Measurements from ENCODE around the gene ZBTB16.

ZBTB16 gene

GRCh38 chr11:114221037-114221436, 161.5 kb downstream of the ZBTB16 start:
- no peak for DNase-seq

- no peak for DNase-seq
These were observed 166.2 kb downstream of the ZBTB16 start for GRCh38 chr11:114225661-114226060.

- no peak for DNase-seq
These were observed 166.8 kb downstream of the ZBTB16 start for GRCh38 chr11:114226356-114226755.

GRCh38 chr11:114228435-114229411, 169.2 kb downstream of the ZBTB16 start:
- DNase-seq, result no peak

- no peak for DNase-seq
These were observed 170.7 kb downstream of the ZBTB16 start for GRCh38 chr11:114230031-114230704.

- no peak for DNase-seq
These were observed 173.0 kb downstream of the ZBTB16 start for GRCh38 chr11:114232400-114233059.

- no peak for DNase-seq
These were observed 174.2 kb downstream of the ZBTB16 start for GRCh38 chr11:114233755-114234154.

- no peak for DNase-seq
These were observed 177.3 kb downstream of the ZBTB16 start for GRCh38 chr11:114236829-114237228.

- no peak for DNase-seq
These were observed 178.1 kb downstream of the ZBTB16 start for GRCh38 chr11:114237321-114238280.

GRCh38 chr11:114239753-114240161, 180.2 kb downstream of the ZBTB16 start:
- no peak for DNase-seq

GRCh38 chr11:114242032-114242431, 182.5 kb downstream of the ZBTB16 start:
- no peak for DNase-seq

GRCh38 chr11:114243461-114244372, 184.2 kb downstream of the ZBTB16 start:
- DNase-seq, result no peak

- no peak for DNase-seq
These were observed 185.3 kb downstream of the ZBTB16 start for GRCh38 chr11:114244726-114245394.

GRCh38 chr11:114246321-114247069, 187.0 kb downstream of the ZBTB16 start:
- DNase-seq, result no peak

GRCh38 chr11:114247070-114247789, 187.7 kb downstream of the ZBTB16 start:
- DNase-seq, result no peak

- DNase-seq, result no peak
These were observed 190.7 kb downstream of the ZBTB16 start for GRCh38 chr11:114250180-114250579.

GRCh38 chr11:114250993-114251814, 191.7 kb downstream of the ZBTB16 start:
- no peak for DNase-seq

- DNase-seq, result no peak
These were observed 192.4 kb downstream of the ZBTB16 start for GRCh38 chr11:114251815-114252337.

All from MV-4-11 (cell line).